GM18511 (cell line): ENCODE measurements around the gene DNAJB9.

Experiments used
- ATAC-seq: cut with Tn5 transposase; IDR thresholded peaks from one replicate; pipeline ENCODE4 v1.9.1; 2021; ENCODE audit warnings: mild to moderate bottlenecking, moderate library complexity; ENCODE audit not compliant: unreplicated experiment

The DNAJB9 gene

GRCh38 chr7:108565987-108566386 is 3.7 kb upstream of the DNAJB9 start:
- no peak for ATAC-seq

DNA sequence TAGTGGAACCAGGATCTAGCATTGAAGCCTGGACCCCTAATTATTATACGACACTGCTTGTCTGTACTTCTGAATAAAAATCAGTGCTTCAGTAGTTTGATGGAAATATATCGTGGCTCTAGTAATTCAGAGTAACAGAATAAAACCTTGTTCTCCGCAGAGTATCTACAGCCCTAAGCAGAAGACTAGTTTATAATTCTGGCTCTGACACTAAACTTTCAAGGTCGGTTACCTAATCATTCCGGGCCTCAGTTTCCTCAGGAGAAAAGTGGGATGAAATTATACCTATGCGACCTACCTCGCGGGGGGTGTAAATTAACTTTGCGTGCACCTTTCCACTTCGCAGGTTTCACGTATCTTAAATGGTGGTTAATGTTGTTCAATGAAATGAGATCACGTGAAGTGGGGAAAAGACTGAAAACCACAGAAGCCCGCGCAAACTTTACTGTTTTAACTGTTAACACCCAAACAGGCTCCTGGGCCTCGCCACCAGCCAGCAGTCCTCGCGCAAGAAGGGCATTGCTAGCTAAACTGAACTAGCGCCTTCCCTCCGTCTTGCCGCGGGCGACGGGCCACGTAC is 783 bp upstream of the DNAJB9 start:
- no peak for ATAC-seq

DNA sequence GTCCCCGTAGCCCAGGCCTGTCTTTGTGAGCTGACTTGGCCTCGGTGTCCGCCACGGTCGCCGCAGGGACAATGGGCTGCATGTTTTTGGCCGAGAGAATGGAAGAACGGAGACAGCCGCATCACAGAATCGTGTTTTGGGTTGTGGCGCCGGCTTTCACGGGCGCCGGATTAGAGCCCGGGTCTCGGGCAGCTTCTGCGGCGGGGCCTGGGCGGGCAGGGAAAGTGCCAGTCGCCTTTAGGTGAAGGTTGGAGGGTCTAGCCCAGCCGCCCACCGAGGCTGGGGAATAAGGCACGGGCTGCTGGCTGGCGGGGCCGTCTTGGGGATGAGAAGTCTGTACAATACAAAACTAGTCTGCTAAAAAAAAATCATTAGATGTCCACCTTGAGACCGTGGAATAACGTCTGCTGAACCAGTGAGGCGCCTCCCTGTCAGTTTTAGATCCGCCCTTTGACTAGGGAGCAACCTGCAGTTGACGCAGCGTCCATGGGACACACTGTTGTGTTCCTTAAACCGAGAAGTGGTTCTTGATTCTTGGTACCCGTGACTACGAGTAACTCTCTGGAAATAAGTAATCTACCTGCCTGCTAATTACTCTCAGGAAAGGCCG is 577 bp downstream of the DNAJB9 start:
- peak; percentile 31 for ATAC-seq

DNA sequence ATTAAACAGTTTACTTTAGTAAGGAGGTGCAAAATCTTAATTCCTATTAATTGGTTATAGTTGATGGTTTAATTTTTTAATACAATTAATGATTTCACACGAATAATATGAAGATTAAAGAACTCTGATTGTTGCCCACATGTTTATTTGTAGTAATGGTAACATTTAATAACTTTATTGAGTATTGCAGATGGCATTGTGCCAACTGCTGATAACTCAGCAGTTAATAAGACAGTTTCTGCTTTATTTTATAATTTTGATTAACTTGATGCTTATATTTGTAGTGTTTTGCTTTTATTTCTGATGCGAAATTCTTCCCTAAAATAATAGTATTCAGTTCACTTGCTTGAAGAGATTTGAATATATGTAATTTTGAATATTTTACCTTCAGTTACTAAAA is 2.8 kb downstream of the DNAJB9 start:
- ATAC-seq, result no peak

- ATAC-seq, result no peak
These were observed 5.5 kb downstream of the DNAJB9 start for GRCh38 chr7:108575156-108575555.

DNA sequence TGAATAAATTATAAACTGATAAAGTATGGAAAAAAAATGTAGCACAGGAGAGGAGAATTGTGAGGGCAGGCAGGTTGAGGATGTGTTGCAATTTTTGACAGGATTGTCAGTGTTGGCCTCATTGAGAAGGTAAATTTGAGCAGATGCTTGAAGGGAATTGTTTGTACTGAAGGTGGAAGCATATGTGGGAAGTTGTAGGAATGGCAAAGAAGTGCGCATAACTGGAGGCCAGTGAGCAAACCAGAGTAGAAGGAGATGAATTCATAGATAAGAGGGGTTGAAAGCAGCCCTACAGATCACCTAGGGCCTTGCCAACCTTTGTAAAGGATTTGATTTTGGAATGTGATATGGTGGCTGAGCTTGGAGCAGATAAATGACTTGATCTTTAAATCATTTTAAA is 6.4 kb downstream of the DNAJB9 start:
- no peak for ATAC-seq

GRCh38 chr7:108578937-108579336 is 9.3 kb downstream of the DNAJB9 start:
- no peak for ATAC-seq

DNA sequence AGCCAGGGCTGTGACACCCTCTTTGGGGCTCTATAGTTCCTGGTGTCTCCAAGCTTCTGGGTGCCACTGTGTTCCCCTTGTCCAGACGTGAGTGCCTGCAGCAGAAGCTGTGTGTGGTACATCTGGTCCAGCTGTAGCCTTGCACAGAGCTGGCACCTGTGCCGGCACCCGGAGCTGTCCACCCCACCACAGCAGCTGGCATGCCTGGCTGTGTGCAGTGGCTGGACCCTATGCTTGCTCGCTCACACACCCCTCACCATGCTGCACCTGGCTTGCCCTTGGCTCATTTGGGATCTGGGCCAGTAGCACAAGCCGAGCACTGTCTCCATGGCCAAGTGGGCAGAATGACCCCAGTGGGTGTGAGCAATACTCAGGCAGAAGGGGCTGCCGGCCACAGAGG is 10.6 kb downstream of the DNAJB9 start:
- ATAC-seq, result no peak

GRCh38 chr7:108581655-108582491 is 12.2 kb downstream of the DNAJB9 start:
- no peak for ATAC-seq

DNA sequence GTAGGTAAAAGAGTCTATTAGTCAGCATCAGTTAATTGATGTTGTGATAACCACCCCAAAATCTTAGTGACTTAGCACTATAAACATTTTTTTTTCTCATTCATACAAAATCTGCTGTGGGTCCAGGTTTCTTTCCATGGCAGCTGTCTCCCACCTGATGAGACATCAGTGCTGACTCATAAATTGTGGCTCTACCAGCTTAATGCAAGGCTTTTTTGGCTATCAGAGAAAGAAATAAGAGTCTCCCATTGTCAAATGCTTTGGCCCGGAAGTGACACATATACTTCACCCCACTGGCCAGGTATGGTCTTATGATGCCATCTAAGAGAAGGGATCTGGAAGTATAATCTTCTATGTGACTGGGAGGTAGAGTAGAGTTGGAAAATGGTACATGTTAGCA is 14.5 kb downstream of the DNAJB9 start:
- ATAC-seq, result no peak

GRCh38 chr7:108585843-108586242 is 16.2 kb downstream of the DNAJB9 start:
- no peak for ATAC-seq

DNA sequence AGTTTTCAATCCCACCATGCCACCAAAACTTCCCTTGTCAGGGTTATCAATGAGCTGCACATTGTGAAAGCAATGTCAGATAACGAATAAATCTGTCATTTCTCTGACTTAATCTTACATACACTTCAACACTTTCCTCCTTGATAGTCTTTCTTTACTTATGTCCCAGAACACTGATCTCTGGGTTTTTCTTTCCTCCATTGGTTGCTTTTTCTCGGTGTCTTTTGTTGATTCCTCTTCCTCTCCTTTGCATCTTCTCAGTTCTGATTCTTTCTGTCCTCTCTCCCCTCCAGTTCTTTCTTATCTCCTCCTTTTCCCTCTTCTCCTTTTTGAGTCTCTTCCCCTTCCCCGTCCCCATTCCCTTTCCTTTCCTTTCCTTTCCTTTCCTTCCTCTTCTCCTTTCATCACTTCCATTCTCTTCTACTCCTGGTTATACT is 16.6 kb downstream of the DNAJB9 start:
- ATAC-seq, result no peak

DNA sequence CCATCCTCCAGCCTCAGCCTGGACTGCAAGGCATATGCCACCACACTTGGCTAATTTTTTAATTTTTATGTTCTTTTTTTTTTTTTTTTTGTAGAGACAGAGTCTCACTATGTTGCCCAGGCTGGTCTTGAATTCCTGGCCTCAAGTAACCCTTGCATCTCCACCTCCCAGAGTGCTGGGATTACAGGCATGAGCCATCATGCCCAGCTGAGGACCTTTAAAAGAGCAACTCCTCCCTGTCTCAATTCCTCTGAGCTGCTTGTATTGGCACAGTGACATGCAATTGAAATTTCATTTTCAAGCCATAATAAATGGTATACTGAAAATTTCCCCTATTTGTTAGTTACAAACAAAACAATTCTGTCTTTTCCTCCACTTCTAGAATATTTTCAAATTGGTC is 19.5 kb downstream of the DNAJB9 start:
- ATAC-seq, result peak; percentile 20

DNA sequence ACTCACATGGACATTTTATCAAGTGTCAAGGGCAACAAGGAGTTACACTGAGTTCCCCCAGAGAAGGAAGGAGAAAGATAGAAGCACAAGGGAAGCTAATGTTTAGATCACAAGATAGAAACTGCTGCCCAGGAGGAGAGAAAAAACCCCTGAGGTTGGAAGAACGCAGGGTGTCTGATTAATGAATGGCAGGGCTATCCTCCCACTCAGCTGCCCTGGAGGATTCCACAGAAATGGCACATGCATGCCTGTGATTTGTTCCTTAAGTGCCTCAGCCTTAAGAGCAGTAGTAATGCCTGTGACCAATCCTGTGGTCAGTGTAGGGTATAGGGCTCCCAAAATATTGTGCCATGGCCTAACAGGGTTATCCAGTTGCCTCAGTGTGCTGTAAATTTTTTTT is 20.2 kb downstream of the DNAJB9 start:
- peak; percentile 45 for ATAC-seq

DNA sequence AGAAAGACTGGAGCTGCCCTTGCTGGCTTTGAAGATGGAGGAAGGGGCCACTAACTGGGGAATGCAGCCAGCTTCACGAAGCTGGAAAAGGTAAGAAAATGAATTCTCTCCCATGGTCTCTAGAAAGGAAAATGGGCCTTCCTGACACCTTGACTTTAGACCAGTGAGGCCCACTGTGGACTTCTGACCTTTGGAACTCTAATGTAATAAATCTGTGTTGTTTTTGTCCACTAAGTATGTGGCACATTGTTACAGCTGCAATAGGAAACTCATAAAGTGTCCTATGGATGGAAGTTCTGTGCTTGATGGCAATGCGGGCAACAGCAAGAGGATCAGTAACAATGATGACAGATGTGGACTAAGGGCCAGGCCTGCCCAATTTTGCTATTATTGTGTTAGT is 20.9 kb downstream of the DNAJB9 start:
- ATAC-seq, result no peak

DNA sequence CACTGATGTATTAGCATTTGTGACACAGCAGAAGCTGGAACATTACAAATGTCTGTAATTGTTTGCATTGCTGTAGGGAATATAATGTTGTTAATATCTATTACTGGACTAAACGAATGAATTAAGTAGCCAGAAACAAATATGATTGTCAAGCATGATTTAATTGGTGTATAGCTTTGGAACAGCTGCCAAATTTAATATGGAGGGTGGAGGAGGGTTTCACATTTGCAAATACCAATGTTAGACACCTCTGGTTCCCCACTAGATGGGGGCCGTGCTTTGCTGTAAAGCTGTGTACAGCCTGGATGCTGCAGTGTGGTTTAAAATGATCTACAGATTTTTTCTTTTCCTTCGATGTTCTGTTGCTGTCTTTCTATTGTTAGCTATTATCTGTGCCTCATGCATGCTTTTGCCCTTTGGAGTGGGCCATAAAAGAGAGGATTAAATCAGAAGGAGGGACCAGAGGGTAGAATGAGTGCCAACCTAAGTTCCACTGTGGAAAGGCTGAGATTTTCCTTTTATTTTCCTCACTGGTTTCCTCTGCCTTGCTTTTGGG is 23.1 kb downstream of the DNAJB9 start:
- ATAC-seq, result no peak

- peak; percentile 85 for ATAC-seq
These were observed 26.9 kb downstream of the DNAJB9 start for GRCh38 chr7:108596560-108596959.

GRCh38 chr7:108598153-108598552 is 28.5 kb downstream of the DNAJB9 start:
- no peak for ATAC-seq

DNA sequence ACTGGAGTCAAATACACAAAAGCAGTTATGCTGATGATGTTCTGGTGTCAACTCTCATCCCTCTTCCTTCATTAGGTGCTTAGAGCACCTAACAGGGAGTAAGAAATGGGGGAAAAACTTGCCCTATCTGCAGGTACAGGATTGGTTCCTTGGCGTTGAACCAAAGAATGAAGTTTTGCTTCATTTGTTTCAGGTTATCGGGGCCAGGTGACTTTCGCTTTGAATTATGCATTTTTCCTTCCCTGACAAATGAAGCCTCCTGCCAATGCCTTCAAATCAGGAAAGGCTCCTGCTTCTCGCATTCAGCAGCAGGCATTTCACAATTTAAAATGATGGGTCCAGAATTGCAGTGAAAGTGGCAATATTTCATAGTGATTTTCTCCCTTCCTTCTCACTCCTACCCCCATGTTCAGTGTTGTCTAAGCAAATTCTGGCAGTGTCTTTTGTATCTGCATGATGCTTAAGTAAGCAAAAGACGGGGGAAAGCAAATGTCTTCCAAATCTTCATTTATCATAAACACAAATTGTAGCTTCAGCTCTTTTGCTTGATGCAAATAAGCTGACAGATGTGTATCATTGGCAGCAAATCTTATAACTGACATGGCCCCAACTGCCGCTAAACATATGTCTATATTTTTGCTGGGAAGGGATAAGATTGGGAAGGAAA is 29.4 kb downstream of the DNAJB9 start:
- no peak for ATAC-seq

DNA sequence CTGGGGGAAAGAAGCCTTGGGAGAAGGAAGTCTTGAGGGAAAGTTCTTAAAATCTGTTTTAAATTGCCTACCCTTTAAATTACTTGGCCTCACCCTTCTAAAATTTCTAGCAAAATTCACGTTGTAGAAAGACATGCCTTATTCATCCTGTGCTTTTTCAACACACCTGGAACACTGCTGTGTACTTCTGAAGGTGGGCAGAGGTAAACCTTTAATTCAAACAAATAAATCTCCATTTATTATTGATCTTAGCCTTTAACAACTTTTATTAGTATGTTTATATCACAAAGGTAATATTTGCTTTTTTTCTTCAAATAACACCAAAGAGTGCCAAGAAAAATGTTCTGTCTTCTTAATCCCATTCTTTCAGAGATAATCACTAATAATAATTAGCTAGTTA is 30.7 kb downstream of the DNAJB9 start:
- no peak for ATAC-seq

GRCh38 chr7:108603656-108604306 is 34.1 kb downstream of the DNAJB9 start:
- ATAC-seq, result no peak
